Activated CD8-positive, alpha-beta memory T cell treated with anti-CD3 and anti-CD28 coated beads, Interleukin-2, amount 50 U/mL, for 24 hours (primary cell): ENCODE data around the gene PATZ1.
A peak's percentile ranks its signal among the peaks of the same experiment; 100 is the strongest.

Experiments used
- DNase-seq: peaks from one replicate; pipeline ENCODE4 v3.0.0-alpha.2; 2020; ENCODE audit errors: extremely low read depth

PATZ1 gene

DNA sequence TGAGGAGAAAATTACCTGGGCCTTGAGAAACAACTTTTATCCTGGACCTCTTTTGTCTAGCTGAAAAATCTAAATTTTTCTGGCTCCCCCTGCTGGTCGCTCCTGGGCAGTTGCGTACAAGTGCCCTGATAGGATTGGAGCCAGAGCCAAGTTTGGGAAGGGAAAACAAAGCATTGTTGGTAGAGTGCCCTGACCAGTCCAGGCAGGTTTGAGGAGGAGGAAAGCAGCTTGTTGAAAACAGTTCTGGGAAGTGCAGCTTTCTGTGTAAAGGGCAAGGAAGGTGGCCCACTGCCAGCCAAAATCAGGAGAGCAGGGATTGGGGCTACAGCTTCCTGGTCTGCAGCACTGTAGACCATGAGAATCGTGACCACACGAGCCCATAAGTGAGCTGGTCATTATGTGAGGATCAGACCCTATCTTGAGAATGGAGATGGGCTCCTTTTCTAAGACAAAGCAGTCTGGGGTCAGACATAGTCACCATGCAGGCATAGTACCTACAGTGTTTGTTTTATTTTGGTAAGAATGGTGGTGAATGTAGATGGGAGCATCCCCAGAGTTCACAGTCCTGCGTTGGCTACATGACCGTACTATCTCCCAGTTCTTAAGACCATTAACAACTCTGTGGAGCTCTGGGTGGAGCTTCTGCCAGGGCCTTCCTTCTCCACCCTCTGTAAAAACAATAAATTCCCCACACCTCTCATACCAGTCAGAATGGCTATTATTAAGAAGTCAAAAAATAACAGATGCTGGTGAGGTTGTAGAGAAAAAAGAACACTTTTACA is 32.6 kb downstream of the PATZ1 start:
- no peak for DNase-seq

DNA sequence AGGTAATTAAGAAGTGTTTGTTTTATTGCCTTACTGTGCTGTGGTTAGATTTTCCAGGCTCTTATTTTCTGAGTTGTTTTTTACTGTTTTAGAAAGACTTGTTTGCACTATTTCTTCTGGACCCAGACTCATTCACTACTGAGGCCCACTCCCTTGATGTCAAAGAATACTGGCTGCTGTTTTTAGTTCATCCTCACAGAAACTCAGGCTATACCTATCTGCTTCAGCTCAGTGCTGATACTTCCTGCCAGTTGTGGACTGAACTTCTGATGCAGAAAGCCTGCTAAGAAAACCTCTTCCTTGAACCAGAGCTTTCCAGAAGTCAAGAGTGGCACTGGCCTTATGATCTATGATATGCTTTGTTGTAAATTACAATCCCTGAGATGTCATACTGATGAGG is 38.0 kb downstream of the PATZ1 start:
- DNase-seq = no peak

- no peak for DNase-seq
Measured at GRCh38 chr22:31305194-31305593, 41.0 kb downstream of the PATZ1 start.

- DNase-seq = no peak
Measured at GRCh38 chr22:31302537-31302936, 43.6 kb downstream of the PATZ1 start.

DNA sequence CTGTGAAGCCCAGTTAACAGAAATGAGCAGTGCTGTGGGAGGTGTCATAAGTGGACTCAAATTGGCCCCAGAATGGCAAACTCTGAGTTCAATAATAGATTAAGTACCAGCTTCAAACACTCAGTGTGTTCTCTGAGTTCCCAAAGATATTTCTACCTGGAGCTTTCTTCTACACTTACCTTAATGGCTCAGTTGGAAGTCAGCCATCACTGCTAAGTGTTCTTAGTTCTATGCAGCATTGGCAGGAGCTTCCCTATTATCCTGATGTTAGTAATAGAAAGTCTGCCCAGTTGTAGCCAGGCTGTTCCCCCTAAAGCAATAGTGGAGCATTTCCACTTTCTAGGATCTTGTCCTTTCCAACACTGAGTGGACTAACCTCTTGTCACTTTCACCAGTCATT is 44.1 kb downstream of the PATZ1 start:
- no peak for DNase-seq

DNA sequence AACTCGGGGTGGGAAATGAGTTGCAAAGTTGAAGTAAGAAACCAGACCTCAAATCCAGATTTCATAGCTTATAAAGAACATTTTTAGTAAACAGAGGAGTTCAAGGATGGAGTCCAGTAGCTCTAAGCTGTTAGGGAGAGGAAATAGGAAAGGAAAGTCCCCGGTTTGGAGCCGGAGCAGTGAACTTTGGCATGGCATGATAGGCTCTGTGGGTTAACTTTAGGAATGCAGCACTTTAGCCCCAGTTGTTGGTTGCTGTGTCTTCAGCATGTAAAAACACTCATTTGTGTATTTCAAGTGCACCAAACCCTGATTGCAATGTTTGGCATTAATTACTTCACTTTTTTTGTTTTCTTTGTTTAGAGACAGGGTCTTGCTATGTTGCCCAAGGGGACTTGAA is 45.2 kb downstream of the PATZ1 start:
- no peak for DNase-seq

GRCh38 chr22:31295831-31296657 is 50.1 kb downstream of the PATZ1 start:
- DNase-seq = no peak

GRCh38 chr22:31295360-31295759 is 50.8 kb downstream of the PATZ1 start:
- DNase-seq = no peak

GRCh38 chr22:31292236-31292989 is 53.7 kb downstream of the PATZ1 start, which contains the start of gene PIK3IP1:
TSS of gene PIK3IP1 (minus strand) at chr22:31292488. CDS start at chr22:31292344, 144 bp downstream.
- DNase-seq = peak; percentile 68

- no peak for DNase-seq
Measured at GRCh38 chr22:31291481-31292235, 54.5 kb downstream of the PATZ1 start.

DNA sequence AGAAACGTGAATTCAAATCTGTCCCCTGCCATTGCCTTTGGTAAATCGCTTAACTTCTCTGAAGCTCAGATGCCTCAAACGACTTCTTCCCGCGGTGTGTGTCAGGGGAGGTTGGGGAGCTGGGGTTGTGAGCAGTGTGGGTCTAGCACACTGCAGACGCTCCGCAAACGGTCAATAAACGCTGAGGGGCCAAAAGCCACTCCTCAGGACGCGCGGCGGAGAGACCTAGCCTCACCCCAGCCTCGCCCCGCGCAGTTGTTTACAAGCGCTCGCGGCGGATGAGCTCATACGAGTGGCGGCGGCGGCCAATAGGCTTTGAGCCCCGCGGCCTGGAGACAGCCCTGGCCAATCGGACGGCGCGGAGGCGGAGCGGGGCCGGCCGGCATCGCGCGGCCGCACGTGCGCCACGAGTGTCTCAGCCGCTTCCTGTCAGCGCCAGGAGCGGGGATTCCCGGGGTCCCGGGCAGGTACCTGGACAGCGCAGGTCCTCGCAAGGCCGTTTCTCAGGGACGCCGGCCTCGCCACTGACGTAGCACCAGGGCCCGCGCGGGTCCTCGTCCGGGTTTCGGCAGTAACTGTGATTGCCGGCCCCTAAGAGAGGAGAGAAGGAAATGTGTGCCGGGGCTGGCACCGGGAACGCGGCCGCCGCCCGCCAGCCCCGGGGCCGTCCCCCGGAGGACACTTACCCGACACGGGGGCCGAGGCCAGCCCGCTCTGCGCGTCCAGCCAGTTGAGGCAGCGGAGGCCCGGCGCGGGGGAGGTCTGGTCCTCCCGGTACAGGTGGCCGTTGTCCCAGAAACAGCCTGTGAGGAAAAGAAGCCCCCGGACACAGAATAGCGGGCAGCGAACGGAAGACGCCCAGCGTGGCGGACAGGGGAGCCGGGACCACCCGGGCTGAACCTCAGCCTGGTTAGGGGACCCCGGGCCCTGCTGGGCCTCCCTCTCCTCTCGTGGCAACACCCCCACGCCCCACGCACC is 55.4 kb downstream of the PATZ1 start:
- peak; percentile 86 for DNase-seq

DNA sequence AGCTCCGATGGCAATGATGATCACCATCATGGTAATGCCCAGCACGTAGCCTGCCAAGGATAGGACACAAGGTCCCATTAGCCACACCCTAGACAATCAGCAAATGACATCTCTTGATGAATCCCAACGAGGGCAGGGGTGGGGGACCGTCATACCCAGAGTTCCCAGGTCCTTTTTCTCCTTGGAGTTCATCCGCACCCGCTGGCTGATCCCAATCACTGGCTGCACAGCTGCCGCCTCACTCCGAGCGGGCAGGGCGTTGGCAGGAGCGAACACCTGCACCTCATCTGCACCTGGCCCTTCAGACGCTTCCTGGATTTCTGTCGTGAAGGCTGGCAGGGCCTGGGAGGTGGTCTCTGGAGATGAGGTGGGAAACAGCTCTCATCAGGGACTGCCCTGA is 56.8 kb downstream of the PATZ1 start:
- DNase-seq = no peak

DNA sequence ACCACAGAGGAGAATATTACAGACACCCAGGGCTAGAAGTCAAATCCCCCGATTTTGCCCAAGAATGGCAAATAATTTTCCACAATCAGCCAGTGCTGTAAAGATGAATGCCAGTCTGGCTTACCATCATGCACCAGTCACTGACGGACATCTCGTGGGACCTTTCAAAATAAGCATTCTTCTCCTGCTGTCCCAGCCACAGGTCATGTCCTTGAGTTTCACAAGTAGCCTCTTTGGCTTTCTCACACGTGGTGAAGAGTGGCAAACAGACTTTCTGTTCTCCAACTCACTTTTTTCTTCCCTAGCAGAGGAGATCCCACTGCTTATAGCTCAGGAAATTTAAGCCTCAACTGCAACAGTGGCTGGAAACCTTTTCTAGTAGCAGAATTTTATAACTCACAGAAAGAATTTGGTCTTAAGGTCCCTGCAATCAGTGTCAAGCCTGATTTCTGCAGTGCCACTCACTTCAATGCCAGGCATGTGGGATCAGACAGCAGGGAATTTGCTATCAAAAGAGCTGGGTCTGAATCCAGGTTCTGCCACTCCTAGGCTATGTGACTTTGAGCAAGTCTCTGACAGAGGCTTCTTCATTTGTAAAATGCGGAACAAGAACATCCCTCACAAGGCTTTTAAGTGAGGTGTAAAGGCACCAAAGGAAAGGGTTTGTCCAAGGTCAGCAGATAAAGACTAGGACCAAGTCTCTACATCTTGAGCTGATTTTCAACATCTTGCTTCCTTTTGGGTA is 57.5 kb downstream of the PATZ1 start:
- DNase-seq = no peak

GRCh38 chr22:31287818-31288495 is 58.2 kb downstream of the PATZ1 start:
- no peak for DNase-seq

- no peak for DNase-seq
Measured at GRCh38 chr22:31286360-31287255, 59.5 kb downstream of the PATZ1 start.

- DNase-seq = no peak
Measured at GRCh38 chr22:31284281-31285155, 61.6 kb downstream of the PATZ1 start.
